ENCODE data around the gene CPLX3. TPM values are rescaled to one million over a fixed set of nuclear protein-coding genes. Genes with fewer than 3 reads are reported as not detected.

The CPLX3 gene
- total and polyA plus RNA-seq, 10 of the 15 experiments (the other 5 are each of a cell fraction or from before 2014, with no cell fraction given): 0.02 to 0.04 TPM; not detected in 8

GRCh38 chr15:74873036-74873755 is 46.8 kb downstream of the CPLX3 start, which contains the start of gene SCAMP2 (continued):
- TF ChIP-seq NR2C2 (IDR thresholded peaks at IDR 0.05; ENCODE audit: borderline replicate concordance, control insufficient read depth, insufficient read length, low read depth) (no peak), RELA (IDR thresholded peaks at IDR 0.05; ENCODE audit: borderline replicate concordance, partially characterized antibody) (peak; percentile 85), FOS (IDR thresholded peaks at IDR 0.05; ENCODE audit: borderline replicate concordance, extremely low read depth, insufficient read length) (peak; percentile 41), PAX5 (IDR thresholded peaks at IDR 0.05; ENCODE audit: borderline replicate concordance, low read depth, low read length) (no peak), DPF2 (IDR thresholded peaks at IDR 0.05) (peak; percentile 97), SPI1 (IDR thresholded peaks at IDR 0.05; ENCODE audit: borderline replicate concordance, insufficient read depth, low read depth, low read length) (no peak), RELB (IDR thresholded peaks at IDR 0.05; ENCODE audit: low read depth) (peak; percentile 97), ZBTB4 (CRISPR knock-in tag; IDR thresholded peaks at IDR 0.05) (no peak), ESRRA (IDR thresholded peaks at IDR 0.05; ENCODE audit: low read length) (no peak), RUNX3 (IDR thresholded peaks at IDR 0.05; ENCODE audit: low read length) (peak; percentile 5; the same call in 1 of the 2 replicates), KDM1A (IDR thresholded peaks at IDR 0.05; ENCODE audit: borderline replicate concordance) (no peak), ELK1 (IDR thresholded peaks at IDR 0.05; ENCODE audit: low read depth, low read length) (no peak), HCFC1 (IDR thresholded peaks at IDR 0.05; ENCODE audit: low read length) (0 out of 2 replicates have a peak, but pooled peaks have one; percentile 30), BACH1 (IDR thresholded peaks at IDR 0.05; ENCODE audit: borderline replicate concordance) (no peak), MXI1 (IDR thresholded peaks at IDR 0.05; ENCODE audit: low read depth, low read length) (no peak; the same call in 1 of the 2 replicates), CBX5 (IDR thresholded peaks at IDR 0.05; ENCODE audit: low read depth) (no peak), ZBTB40 (IDR thresholded peaks at IDR 0.05; ENCODE audit: borderline replicate concordance) (peak; percentile 77; the same call in 1 of the 2 replicates), SRF (IDR thresholded peaks at IDR 0.05; ENCODE audit: low read depth in 2 of 2, low read length in 2 of 2) (no peak), TARDBP (IDR thresholded peaks at IDR 0.05; ENCODE audit: borderline replicate concordance) (no peak), CBFB (IDR thresholded peaks at IDR 0.05; ENCODE audit: low read depth) (peak; percentile 20; the same call in 1 of the 2 replicates)

Data from GM12878 (cell line).